ENCODE data around the gene KCND3. TPM values are rescaled to one million over a fixed set of nuclear protein-coding genes. Genes with fewer than 3 reads are reported as not detected.

KCND3 gene
- total RNA-seq, 1 experiment from 2014 or later = not detected

DNA sequence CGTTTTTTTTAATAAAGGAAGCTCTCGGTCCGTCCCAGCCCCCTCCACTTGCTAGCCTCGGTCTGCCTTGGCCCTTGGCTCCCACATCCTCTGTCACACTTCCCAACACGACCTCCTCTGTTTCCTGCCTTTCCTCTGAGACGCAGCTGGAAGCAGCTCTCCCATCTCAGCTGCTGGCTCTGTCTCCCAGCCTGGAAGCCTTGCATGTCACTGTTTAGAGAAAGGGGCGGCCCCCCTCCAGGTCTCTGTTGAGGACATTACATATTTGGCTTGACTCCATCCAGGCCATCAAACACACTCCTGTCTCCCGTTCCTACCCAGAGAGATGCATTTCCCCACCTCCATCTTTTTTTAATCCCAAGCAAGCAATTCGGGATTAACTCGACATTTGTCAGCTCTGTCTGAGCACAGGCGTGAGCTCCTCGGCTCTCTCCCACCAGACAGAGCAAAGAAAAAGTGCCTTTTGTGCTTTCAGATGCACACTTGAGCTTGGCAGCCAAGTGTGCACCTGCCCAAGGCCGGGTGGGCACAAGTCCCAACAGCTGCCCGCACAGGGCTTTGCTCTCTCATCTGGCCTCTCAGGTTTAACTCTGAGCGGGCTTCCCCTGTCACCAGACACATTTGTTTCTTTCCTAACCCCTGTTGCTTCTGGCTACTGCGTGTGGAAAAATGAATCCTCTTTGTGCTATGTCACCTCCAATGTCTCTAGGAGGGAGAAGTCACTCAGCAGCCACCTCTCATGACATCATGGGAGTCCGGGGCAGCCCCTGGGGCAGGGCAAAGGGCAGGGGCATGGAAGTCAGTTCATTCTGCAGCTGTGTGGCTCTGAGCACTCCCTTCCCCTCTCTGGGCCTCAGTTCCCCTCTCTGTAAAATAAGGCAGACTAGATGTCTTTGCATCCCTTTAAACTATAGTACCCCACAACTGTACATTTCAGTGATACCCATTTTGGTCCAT lies 108.3 kb downstream of the KCND3 start:
- CTCF ChIA-PET = no interaction called here

GRCh38 chr1:111879081-111879480 lies 110.4 kb downstream of the KCND3 start:
- DNase-seq (ENCODE audit: unreplicated experiment) = no peak
- H3K4me3 Mint-ChIP-seq (ENCODE audit: unreplicated experiment) = no peak overlapping the region
- no peaks in the 10 kb centered on the region for H3K9me3 Mint-ChIP-seq (ENCODE audit: unreplicated experiment)
- CTCF ChIA-PET = interaction anchor here (0.5 kb wide), 1 partner anchor 484 kb away, joined by 3 read pairs; no protein-coding TSS in a partner anchor
- peaks cover 39% of the 10 kb centered on the region for H3K27me3 Mint-ChIP-seq (ENCODE audit: insufficient read depth, unreplicated experiment)
- H3K4me1 Mint-ChIP-seq (ENCODE audit: insufficient read depth, unreplicated experiment) = no peaks in the 10 kb centered on the region
- intact Hi-C loops (cut with micrococcal nuclease) = no loop called here
- BruUV-seq (replicated peaks) = no TSS peak
- no peak overlapping the region for H3K27ac Mint-ChIP-seq (ENCODE audit: low read depth, unreplicated experiment)
- TF ChIP-seq CTCF (IDR thresholded peaks at IDR 0.05; ENCODE audit: unreplicated experiment) = no peak
- no peaks in the 10 kb centered on the region for H3K36me3 Mint-ChIP-seq (ENCODE audit: insufficient read depth, unreplicated experiment)
- POLR2A ChIA-PET = no interaction called here

More for the DNA sequence above, 108.3 kb downstream of the KCND3 start:
- no peak overlapping the region for H3K4me3 Mint-ChIP-seq (ENCODE audit: unreplicated experiment)
- DNase-seq (ENCODE audit: unreplicated experiment) = no peak
- no TSS peak for BruUV-seq (replicated peaks)
- TF ChIP-seq CTCF (IDR thresholded peaks at IDR 0.05; ENCODE audit: unreplicated experiment) = no peak
- H3K9me3 Mint-ChIP-seq (ENCODE audit: unreplicated experiment) = no peaks in the 10 kb centered on the region
- intact Hi-C loops (cut with micrococcal nuclease) = no loop called here
- peaks cover 39% of the 10 kb centered on the region for H3K27me3 Mint-ChIP-seq (ENCODE audit: insufficient read depth, unreplicated experiment)
- no peak overlapping the region for H3K27ac Mint-ChIP-seq (ENCODE audit: low read depth, unreplicated experiment)
- H3K4me1 Mint-ChIP-seq (ENCODE audit: insufficient read depth, unreplicated experiment) = no peaks in the 10 kb centered on the region
- no peaks in the 10 kb centered on the region for H3K36me3 Mint-ChIP-seq (ENCODE audit: insufficient read depth, unreplicated experiment)
- POLR2A ChIA-PET = no interaction called here

DNA sequence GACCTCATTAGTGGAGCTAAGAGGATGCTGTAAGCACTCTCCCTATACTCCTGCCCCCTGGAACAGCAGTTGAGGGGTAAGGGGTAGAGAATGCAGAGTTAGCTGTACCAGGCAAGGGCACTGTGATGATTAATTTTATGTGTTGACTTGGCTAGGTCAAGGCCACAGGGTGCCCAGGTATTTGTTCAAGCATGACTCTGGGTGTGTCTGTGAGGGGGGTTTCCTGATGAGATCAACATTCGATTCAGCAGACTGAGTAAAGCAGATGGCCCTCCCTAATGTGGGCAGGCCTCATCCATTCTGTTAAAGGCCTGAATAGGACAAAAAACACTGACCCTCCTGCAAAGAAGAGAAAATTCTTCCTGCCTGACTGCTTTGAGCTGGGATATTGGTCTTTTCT lies 110.8 kb downstream of the KCND3 start:
- H3K4me3 Mint-ChIP-seq (ENCODE audit: unreplicated experiment) = no peak overlapping the region
- no peak overlapping the region for H3K27ac Mint-ChIP-seq (ENCODE audit: low read depth, unreplicated experiment)
- intact Hi-C loops (cut with micrococcal nuclease) = no loop called here
- BruUV-seq (replicated peaks) = no TSS peak
- H3K9me3 Mint-ChIP-seq (ENCODE audit: unreplicated experiment) = no peaks in the 10 kb centered on the region
- no peaks in the 10 kb centered on the region for H3K4me1 Mint-ChIP-seq (ENCODE audit: insufficient read depth, unreplicated experiment)
- H3K36me3 Mint-ChIP-seq (ENCODE audit: insufficient read depth, unreplicated experiment) = no peaks in the 10 kb centered on the region
- ChIA-PET CTCF (interaction anchor here (0.5 kb wide), 1 partner anchor 484 kb away, joined by 3 read pairs; no protein-coding TSS in a partner anchor), POLR2A (no interaction called here)
- DNase-seq (ENCODE audit: unreplicated experiment) = no peak
- peaks cover 39% of the 10 kb centered on the region for H3K27me3 Mint-ChIP-seq (ENCODE audit: insufficient read depth, unreplicated experiment)
- TF ChIP-seq CTCF (IDR thresholded peaks at IDR 0.05; ENCODE audit: unreplicated experiment) = no peak

GRCh38 chr1:111878091-111878490 lies 111.4 kb downstream of the KCND3 start:
- H3K9me3 Mint-ChIP-seq (ENCODE audit: unreplicated experiment) = no peaks in the 10 kb centered on the region
- no peak overlapping the region for H3K27ac Mint-ChIP-seq (ENCODE audit: low read depth, unreplicated experiment)
- POLR2A ChIA-PET = no interaction called here
- DNase-seq (ENCODE audit: unreplicated experiment) = no peak
- H3K36me3 Mint-ChIP-seq (ENCODE audit: insufficient read depth, unreplicated experiment) = no peaks in the 10 kb centered on the region
- CTCF ChIA-PET = no interaction called here
- H3K27me3 Mint-ChIP-seq (ENCODE audit: insufficient read depth, unreplicated experiment) = peaks cover 39% of the 10 kb centered on the region
- no peaks in the 10 kb centered on the region for H3K4me1 Mint-ChIP-seq (ENCODE audit: insufficient read depth, unreplicated experiment)
- TF ChIP-seq CTCF (IDR thresholded peaks at IDR 0.05; ENCODE audit: unreplicated experiment) = no peak
- intact Hi-C loops (cut with micrococcal nuclease) = no loop called here
- H3K4me3 Mint-ChIP-seq (ENCODE audit: unreplicated experiment) = no peak overlapping the region
- no TSS peak for BruUV-seq (replicated peaks)

Data from MCF 10A (cell line).